ENCODE results near the gene CIB4.

The CIB4 gene

DNA sequence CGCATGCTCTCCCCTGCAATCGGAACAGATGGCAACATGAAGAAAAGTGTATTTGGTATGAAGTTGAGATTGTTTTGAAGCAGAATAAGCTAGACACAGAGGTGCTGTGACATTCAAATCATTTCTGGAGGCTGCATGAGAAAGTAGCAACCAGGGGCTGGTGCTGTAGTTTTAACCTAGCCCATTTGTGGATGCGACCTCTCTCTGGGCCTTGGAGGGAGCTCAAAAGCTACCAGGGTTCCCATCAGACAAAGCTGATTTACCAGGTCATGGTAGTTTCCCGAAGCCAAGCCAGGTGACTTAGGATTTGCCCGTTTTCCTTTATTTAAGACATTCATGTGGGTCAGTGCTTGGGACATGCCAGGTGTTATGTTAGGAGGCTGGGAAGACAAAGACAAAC is 77.5 kb downstream of the CIB4 start:
- TF ChIP-seq, protein P1, sequence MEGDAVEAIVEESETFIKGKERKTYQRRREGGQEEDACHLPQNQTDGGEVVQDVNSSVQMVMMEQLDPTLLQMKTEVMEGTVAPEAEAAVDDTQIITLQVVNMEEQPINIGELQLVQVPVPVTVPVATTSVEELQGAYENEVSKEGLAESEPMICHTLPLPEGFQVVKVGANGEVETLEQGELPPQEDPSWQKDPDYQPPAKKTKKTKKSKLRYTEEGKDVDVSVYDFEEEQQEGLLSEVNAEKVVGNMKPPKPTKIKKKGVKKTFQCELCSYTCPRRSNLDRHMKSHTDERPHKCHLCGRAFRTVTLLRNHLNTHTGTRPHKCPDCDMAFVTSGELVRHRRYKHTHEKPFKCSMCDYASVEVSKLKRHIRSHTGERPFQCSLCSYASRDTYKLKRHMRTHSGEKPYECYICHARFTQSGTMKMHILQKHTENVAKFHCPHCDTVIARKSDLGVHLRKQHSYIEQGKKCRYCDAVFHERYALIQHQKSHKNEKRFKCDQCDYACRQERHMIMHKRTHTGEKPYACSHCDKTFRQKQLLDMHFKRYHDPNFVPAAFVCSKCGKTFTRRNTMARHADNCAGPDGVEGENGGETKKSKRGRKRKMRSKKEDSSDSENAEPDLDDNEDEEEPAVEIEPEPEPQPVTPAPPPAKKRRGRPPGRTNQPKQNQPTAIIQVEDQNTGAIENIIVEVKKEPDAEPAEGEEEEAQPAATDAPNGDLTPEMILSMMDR (IDR thresholded peaks at IDR 0.05; ENCODE audit: extremely low read depth, missing control alignments), result no peak
- no peak for DNase-seq (ENCODE audit: low spot score)

DNA sequence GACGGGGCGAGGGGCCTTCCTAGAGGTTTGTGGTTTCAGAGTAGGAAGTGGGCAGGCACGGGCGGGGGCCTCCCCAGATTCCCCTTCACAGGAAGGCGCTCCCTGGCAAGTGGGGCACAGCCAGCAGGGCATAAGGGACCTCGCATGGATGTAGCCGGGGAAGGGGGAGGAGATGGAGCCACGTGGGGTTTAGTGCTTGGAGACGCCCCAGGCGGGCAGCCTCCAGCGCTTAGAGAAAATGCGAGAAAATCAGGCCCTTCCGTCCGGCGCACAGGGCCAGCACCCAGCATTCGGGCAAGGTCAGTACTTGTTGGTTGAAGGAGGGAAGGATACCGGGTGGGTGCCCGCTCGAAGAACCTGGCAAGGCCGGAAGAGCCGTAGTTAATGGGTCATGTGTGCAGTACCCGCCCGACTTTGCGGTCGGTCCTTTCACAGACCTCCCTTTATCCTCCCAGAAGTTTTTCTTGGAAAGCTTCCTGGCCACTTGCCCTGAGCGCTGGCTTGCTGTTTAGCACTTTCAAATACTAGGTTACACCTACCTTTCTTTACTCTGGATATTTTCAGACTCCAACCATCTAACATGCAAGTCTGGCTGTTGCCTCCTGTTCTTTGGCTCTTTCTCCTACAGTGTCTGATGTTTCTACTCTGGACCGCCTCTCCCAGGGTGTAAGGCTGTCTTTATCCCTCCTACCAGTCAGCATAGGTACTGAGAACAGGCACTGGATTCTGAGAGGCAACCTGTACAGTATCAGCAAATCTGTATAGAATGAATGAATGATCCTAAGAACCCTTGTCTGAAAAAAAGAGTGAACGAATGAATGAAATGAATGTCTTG is 78.1 kb downstream of the CIB4 start:
- no peak for DNase-seq (ENCODE audit: low spot score)
- TF ChIP-seq, protein P1 (IDR thresholded peaks at IDR 0.05; ENCODE audit: extremely low read depth, missing control alignments), result no peak

DNA sequence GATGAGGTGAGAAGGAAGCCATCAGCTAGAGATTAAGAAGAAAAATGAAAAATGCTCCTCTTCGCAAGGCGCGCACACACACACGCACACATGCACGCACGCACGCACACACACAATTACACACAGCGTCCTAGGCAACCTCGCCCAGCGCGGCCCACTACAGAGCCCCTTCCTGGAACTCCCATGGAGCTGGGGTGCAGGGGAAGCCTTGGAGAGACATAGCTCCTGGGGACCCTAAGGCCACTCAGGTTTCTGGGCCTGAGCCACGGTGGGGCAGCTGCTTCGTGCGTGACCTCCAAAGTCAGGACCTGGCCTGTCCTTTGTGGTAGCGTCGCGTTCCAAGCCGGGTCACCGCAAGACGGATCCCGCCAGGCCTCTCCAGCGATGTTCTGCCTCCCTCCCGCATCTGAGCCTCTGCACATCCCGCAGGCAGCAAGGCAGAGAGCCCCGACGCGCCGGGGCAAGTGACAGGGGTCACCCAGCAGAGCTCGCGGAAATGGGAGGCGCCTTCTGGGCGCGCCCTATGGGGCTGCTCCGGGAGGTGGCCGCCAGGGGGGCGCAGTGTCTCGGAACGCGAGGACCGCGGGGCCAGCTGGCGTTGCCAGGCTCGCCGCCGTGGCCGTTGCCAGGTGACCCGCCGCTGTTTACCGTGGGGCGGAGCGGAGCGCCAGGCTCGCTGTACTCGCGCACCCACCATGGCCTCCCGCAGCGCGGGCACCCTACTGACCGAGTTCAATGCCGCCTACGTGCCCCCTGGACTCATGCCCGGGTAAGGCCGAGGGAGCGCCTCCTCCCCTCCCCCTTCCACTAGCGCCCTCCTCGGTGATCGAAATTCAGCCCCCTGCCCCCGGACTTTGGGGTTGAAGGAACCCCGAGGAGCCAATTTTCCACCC is 79.0 kb downstream of the CIB4 start:
- TF ChIP-seq, protein P1 (IDR thresholded peaks at IDR 0.05; ENCODE audit: extremely low read depth, missing control alignments), result no peak
- DNase-seq (ENCODE audit: low spot score), result no peak

DNA sequence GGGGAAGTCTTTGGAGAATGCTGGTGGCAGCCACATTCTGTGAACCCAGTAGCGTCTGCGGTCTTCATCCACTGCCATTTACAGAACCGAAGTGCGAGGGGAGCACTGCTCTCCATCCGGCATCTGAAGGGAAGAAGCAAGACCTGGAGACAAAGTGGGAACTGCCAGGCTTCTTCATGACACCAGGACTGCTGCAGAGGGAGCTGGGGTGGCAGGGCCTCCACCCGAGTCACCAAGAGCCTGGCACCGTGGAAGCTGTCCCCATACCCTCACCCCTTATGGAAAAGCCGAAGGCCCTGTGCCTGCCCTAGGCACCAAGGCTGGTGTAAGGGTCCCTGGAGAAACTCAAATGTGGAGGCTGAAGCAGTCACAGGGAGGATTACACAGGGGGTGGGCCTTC is 79.8 kb downstream of the CIB4 start:
- no peak for DNase-seq (ENCODE audit: low spot score)
- TF ChIP-seq, protein P1 (IDR thresholded peaks at IDR 0.05; ENCODE audit: extremely low read depth, missing control alignments), result no peak

DNA sequence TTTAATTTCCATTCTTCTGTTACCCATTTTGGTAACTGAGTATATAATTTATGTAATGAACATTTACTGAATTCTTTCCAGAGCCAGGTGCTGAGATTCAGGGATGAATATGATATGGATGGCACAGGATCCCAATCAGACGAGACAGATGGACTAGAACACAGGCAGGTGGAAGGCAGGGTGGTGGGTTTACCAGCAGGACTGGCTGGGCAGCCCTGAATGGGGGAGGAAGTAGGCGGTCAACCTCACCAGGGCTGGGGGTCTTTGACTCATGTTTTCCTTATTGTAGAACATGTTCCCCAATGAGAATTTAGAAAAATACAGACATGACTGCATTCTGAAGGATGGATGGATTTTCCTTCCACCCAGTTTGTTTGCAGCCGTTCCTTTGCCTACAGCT is 80.3 kb downstream of the CIB4 start:
- DNase-seq (ENCODE audit: low spot score), result no peak
- TF ChIP-seq, protein P1 (IDR thresholded peaks at IDR 0.05; ENCODE audit: extremely low read depth, missing control alignments), result no peak

DNA sequence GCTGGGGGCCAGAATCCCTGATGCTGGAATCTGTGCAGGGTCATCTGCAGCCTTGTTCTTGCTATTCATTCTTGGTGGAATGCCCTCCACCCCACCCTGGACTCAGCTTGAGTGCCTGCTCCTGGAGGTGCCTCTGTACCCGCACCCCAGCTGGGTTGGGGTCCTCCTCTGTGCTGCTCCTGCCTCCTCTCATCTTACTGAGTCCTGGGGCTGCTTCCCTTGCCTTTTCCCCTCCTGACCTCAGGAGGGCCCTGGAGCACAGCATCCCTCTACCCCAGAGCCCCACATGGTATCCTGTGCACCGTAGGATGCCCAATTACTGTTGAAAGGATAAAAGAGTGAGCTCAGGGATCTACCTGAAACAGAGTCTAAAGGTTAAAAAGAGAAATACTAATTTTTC is 81.6 kb downstream of the CIB4 start:
- DNase-seq (ENCODE audit: low spot score), result no peak
- TF ChIP-seq, protein P1 (IDR thresholded peaks at IDR 0.05; ENCODE audit: extremely low read depth, missing control alignments), result no peak

DNA sequence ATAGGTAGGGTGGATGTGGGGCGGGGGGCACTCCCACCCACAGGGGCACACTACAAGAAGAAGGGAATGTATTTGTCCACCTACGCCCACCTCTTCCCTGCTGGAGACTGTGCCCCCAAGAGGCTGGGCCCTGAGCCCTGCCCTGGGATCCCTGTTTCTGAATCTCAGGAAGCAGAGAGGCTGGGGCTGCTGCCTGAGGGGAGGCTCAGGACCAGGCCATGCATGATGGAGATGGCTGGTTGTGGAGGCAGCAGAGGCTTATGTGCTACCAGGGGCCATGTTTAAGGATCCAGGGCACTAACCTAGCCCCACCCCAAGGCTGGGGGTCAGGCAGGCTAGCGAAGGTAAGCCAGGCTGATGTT is 82.1 kb downstream of the CIB4 start:
- TF ChIP-seq, protein P1 (IDR thresholded peaks at IDR 0.05; ENCODE audit: extremely low read depth, missing control alignments), result no peak

More for the DNA sequence above, 82.1 kb downstream of the CIB4 start:
- no peak for DNase-seq (ENCODE audit: low spot score)

All from GM20000 (cell line).